ENCODE data around the gene FAM20B. TPM values are rescaled to one million over a fixed set of nuclear protein-coding genes. Genes with fewer than 3 reads are reported as not detected.

Gene FAM20B
- total and polyA plus RNA-seq, 12 donors, result 15.4 to 69.9 (median 38.3) TPM

GRCh38 chr1:179029321-179029759, 3.6 kb downstream of the FAM20B start:
- Histone ChIP-seq H3K9me3 (replicated peaks in 1 of 3) (no peaks in the 10 kb centered on the region), H3K27ac (peak overlapping the region in 1 of 5 donors; percentile 27), H3K4me3 (no peak overlapping the region), H3K27me3 (no peaks in the 10 kb centered on the region), H3K36me3 (replicated peaks in 1 of 2) (no peaks in the 10 kb centered on the region), H3K4me1 (replicated peaks in 1 of 2) (peaks cover 43 to 75% of the 10 kb centered on the region in 2 donors)
- no peak for DNase-seq
- 41 to 45% (median 42%) methylated on average over 3 of the region's 3 CpGs for WGBS, 4 donors
- intact Hi-C loops (cut with DNase I), result no loop called here
- TF ChIP-seq CTCF (IDR thresholded peaks at IDR 0.05) (no peak), POLR2A (IDR thresholded peaks at IDR 0.05) (no peak)

GRCh38 chr1:179030130-179030529, 4.4 kb downstream of the FAM20B start:
- Histone ChIP-seq H3K4me1 (replicated peaks in 1 of 2) (peaks cover 51 to 80% of the 10 kb centered on the region in 2 donors), H3K27ac (no peak overlapping the region), H3K4me3 (no peak overlapping the region), H3K9me3 (replicated peaks in 1 of 3) (no peaks in the 10 kb centered on the region), H3K27me3 (no peaks in the 10 kb centered on the region), H3K36me3 (replicated peaks in 1 of 2) (no peaks in the 10 kb centered on the region)
- 40 to 46% (median 42%) methylated on average over 5 of the region's 5 CpGs for WGBS, 4 donors
- no peak for DNase-seq
- no peak for TF ChIP-seq CTCF (IDR thresholded peaks at IDR 0.05)
- TF ChIP-seq POLR2A (IDR thresholded peaks at IDR 0.05), result no peak
- intact Hi-C loops (cut with DNase I), result no loop called here

GRCh38 chr1:179030683-179031082, 5.0 kb downstream of the FAM20B start:
- H3K36me3 ChIP-seq (replicated peaks in 1 of 2), result no peaks in the 10 kb centered on the region
- H3K27me3 ChIP-seq, result no peaks in the 10 kb centered on the region
- H3K27ac ChIP-seq, result no peak overlapping the region
- H3K4me1 ChIP-seq (replicated peaks in 1 of 2), result peaks cover 54 to 81% of the 10 kb centered on the region in 2 donors
- intact Hi-C loops (cut with DNase I), result no loop called here
- no peaks in the 10 kb centered on the region for H3K9me3 ChIP-seq (replicated peaks in 1 of 3)
- H3K4me3 ChIP-seq, result no peak overlapping the region
- 88 to 94% (median 91%) methylated on average over 3 of the region's 3 CpGs for WGBS, 4 donors
- TF ChIP-seq POLR2A (IDR thresholded peaks at IDR 0.05) (no peak), CTCF (IDR thresholded peaks at IDR 0.05) (no peak)
- no peak for DNase-seq

GRCh38 chr1:179031284-179031683, 5.6 kb downstream of the FAM20B start:
- intact Hi-C loops (cut with DNase I), result no loop called here
- WGBS, 4 donors, result 85 to 91% (median 88%) methylated on average over 3 of the region's 3 CpGs
- peak overlapping the region in 3 of 5 donors; percentile 21 to 52 (median 22) for H3K27ac ChIP-seq

More at GRCh38 chr1:179031284-179031683, 5.6 kb downstream of the FAM20B start:
- TF ChIP-seq CTCF (IDR thresholded peaks at IDR 0.05) (no peak), POLR2A (IDR thresholded peaks at IDR 0.05) (no peak)
- H3K4me3 ChIP-seq, result no peak overlapping the region
- peaks cover 54 to 85% of the 10 kb centered on the region in 2 donors for H3K4me1 ChIP-seq (replicated peaks in 1 of 2)
- no peak for DNase-seq
- H3K27me3 ChIP-seq, result no peaks in the 10 kb centered on the region
- no peaks in the 10 kb centered on the region for H3K36me3 ChIP-seq (replicated peaks in 1 of 2)
- no peaks in the 10 kb centered on the region for H3K9me3 ChIP-seq (replicated peaks in 1 of 3)

Measured in adrenal gland (tissue), 12 donors.